Measurements from ENCODE around the gene RAB11FIP2. TPM values are rescaled to one million over a fixed set of nuclear protein-coding genes. Genes with fewer than 3 reads are reported as not detected.

RAB11FIP2 gene
- total RNA-seq, 1 donor, result 38.7 TPM

GRCh38 chr10:117996709-117997108, 50.0 kb downstream of the RAB11FIP2 start:
- Histone ChIP-seq H3K4me3 (ENCODE audit: insufficient read depth, low read length) (no peak overlapping the region), H3K79me2 (ENCODE audit: insufficient read depth, low read length) (no peaks in the 10 kb centered on the region), H3K9me3 (ENCODE audit: low read depth, low read length) (no peaks in the 10 kb centered on the region), H3K4me2 (ENCODE audit: insufficient read depth, low read length) (no peak overlapping the region), H3K27me3 (ENCODE audit: insufficient read depth, low read length) (no peaks in the 10 kb centered on the region), H3K27ac (ENCODE audit: low read depth, low read length) (no peak overlapping the region), H2AFZ (ENCODE audit: low read length) (no peak overlapping the region), H3K4me1 (ENCODE audit: insufficient read depth, low read length) (no peaks in the 10 kb centered on the region), H3K36me3 (ENCODE audit: insufficient read depth, low read length) (no peaks in the 10 kb centered on the region), H4K20me1 (ENCODE audit: insufficient read depth, low read length) (no peaks in the 10 kb centered on the region)
- TF ChIP-seq CTCF (IDR thresholded peaks at IDR 0.05; ENCODE audit: extremely low read depth, low read depth, low read length), result no peak
- no peak for DNase-seq (ENCODE audit: insufficient read length, low spot score, missing footprints)

GRCh38 chr10:117994771-117995170, 52.0 kb downstream of the RAB11FIP2 start:
- Histone ChIP-seq H2AFZ (ENCODE audit: low read length) (no peak overlapping the region), H3K36me3 (ENCODE audit: insufficient read depth, low read length) (no peaks in the 10 kb centered on the region), H3K4me2 (ENCODE audit: insufficient read depth, low read length) (no peak overlapping the region), H3K9me3 (ENCODE audit: low read depth, low read length) (no peaks in the 10 kb centered on the region), H3K27ac (ENCODE audit: low read depth, low read length) (no peak overlapping the region), H3K4me3 (ENCODE audit: insufficient read depth, low read length) (no peak overlapping the region), H3K4me1 (ENCODE audit: insufficient read depth, low read length) (no peaks in the 10 kb centered on the region), H4K20me1 (ENCODE audit: insufficient read depth, low read length) (no peaks in the 10 kb centered on the region), H3K79me2 (ENCODE audit: insufficient read depth, low read length) (no peaks in the 10 kb centered on the region), H3K27me3 (ENCODE audit: insufficient read depth, low read length) (no peaks in the 10 kb centered on the region)
- DNase-seq (ENCODE audit: insufficient read length, low spot score, missing footprints), result no peak
- TF ChIP-seq CTCF (IDR thresholded peaks at IDR 0.05; ENCODE audit: extremely low read depth, low read depth, low read length), result no peak

GRCh38 chr10:117993166-117993565, 53.6 kb downstream of the RAB11FIP2 start:
- no peaks in the 10 kb centered on the region for H3K4me1 ChIP-seq (ENCODE audit: insufficient read depth, low read length)
- no peaks in the 10 kb centered on the region for H4K20me1 ChIP-seq (ENCODE audit: insufficient read depth, low read length)
- TF ChIP-seq CTCF (IDR thresholded peaks at IDR 0.05; ENCODE audit: extremely low read depth, low read depth, low read length), result no peak
- H3K9me3 ChIP-seq (ENCODE audit: low read depth, low read length), result no peaks in the 10 kb centered on the region
- no peaks in the 10 kb centered on the region for H3K36me3 ChIP-seq (ENCODE audit: insufficient read depth, low read length)
- H3K27ac ChIP-seq (ENCODE audit: low read depth, low read length), result no peak overlapping the region
- DNase-seq (ENCODE audit: insufficient read length, low spot score, missing footprints), result no peak
- H2AFZ ChIP-seq (ENCODE audit: low read length), result no peak overlapping the region
- no peaks in the 10 kb centered on the region for H3K27me3 ChIP-seq (ENCODE audit: insufficient read depth, low read length)
- H3K4me2 ChIP-seq (ENCODE audit: insufficient read depth, low read length), result no peak overlapping the region
- H3K4me3 ChIP-seq (ENCODE audit: insufficient read depth, low read length), result no peak overlapping the region
- H3K79me2 ChIP-seq (ENCODE audit: insufficient read depth, low read length), result no peaks in the 10 kb centered on the region

GRCh38 chr10:117991701-117992100, 55.0 kb downstream of the RAB11FIP2 start:
- Histone ChIP-seq H3K4me3 (ENCODE audit: insufficient read depth, low read length) (no peak overlapping the region), H3K27me3 (ENCODE audit: insufficient read depth, low read length) (no peaks in the 10 kb centered on the region), H2AFZ (ENCODE audit: low read length) (no peak overlapping the region), H4K20me1 (ENCODE audit: insufficient read depth, low read length) (no peaks in the 10 kb centered on the region), H3K9me3 (ENCODE audit: low read depth, low read length) (no peaks in the 10 kb centered on the region), H3K27ac (ENCODE audit: low read depth, low read length) (no peak overlapping the region), H3K36me3 (ENCODE audit: insufficient read depth, low read length) (no peaks in the 10 kb centered on the region), H3K4me2 (ENCODE audit: insufficient read depth, low read length) (no peak overlapping the region), H3K79me2 (ENCODE audit: insufficient read depth, low read length) (no peaks in the 10 kb centered on the region), H3K4me1 (ENCODE audit: insufficient read depth, low read length) (no peaks in the 10 kb centered on the region)
- no peak for DNase-seq (ENCODE audit: insufficient read length, low spot score, missing footprints)
- TF ChIP-seq CTCF (IDR thresholded peaks at IDR 0.05; ENCODE audit: extremely low read depth, low read depth, low read length), result no peak

All from osteoblast (primary cell).